Stomach (tissue), 4 donors: ENCODE measurements around the gene B3GNT2.

Experiments
- CTCF ChIP-seq, 7 experiments: fragments of 450-650 bp in 4 of 7; fragments of 200-600 bp in 3 of 7; sonication (generic) in 3 of 7; IDR thresholded peaks; one replicate each; pipeline ENCODE4 v1.5.1; 2016 to 2019; ENCODE audit warnings: antibody characterized with exemption in 7 of 7, control low read depth in 2 of 7, mild to moderate bottlenecking in 1 of 7
- EP300 ChIP-seq: sonication (generic); formaldehyde crosslinking; IDR thresholded peaks from one replicate; pipeline ENCODE4 v1.6.1; 2017; ENCODE audit warnings: antibody characterized with exemption
- POLR2A ChIP-seq, 4 donors: fragments of 450-650 bp; IDR thresholded peaks; one replicate each; pipeline ENCODE4 v1.6.1; 2016; ENCODE audit warnings: antibody characterized with exemption in 4 of 4, control low read depth in 2 of 4, mild to moderate bottlenecking in 1 of 4, moderate library complexity in 1 of 4
- POLR2AphosphoS5 ChIP-seq, 3 donors: sonication (generic); formaldehyde crosslinking; IDR thresholded peaks; one replicate each; pipeline ENCODE4 v1.6.1; 2016; ENCODE audit warnings: antibody characterized with exemption in 3 of 3

GRCh38 chr2:62152000-62152399 is 43.9 kb upstream of the B3GNT2 start:
- TF ChIP-seq CTCF (IDR thresholded peaks at IDR 0.05), result no peak
- TF ChIP-seq POLR2A (IDR thresholded peaks at IDR 0.05), result no peak
- TF ChIP-seq POLR2AphosphoS5 (IDR thresholded peaks at IDR 0.05), result no peak
- TF ChIP-seq EP300, result no peak
